ENCODE measurements around the gene SYT5. TPM values are rescaled to one million over a fixed set of nuclear protein-coding genes. Genes with fewer than 3 reads are reported as not detected.

The SYT5 gene
- total RNA-seq, 1 donor from 2014 or later = 0.17 TPM

GRCh38 chr19:55223291-55224037, 43.4 kb upstream of the SYT5 start:
- Histone ChIP-seq H3K36me3 (ENCODE audit: control insufficient read depth, insufficient read depth, low read length) (no peaks in the 10 kb centered on the region), H3K27me3 (ENCODE audit: control insufficient read depth, insufficient read depth, low read length) (no peaks in the 10 kb centered on the region), H3K4me3 (ENCODE audit: low read depth, low read length) (no peak overlapping the region)
- no peak for DNase-seq (ENCODE audit: low read depth)
- no peak for TF ChIP-seq CTCF (IDR thresholded peaks at IDR 0.05; ENCODE audit: insufficient read depth, low read length, poor library complexity, severe bottlenecking)

GRCh38 chr19:55220525-55220924, 40.4 kb upstream of the SYT5 start:
- no peak for TF ChIP-seq CTCF (IDR thresholded peaks at IDR 0.05; ENCODE audit: insufficient read depth, low read length, poor library complexity, severe bottlenecking)
- Histone ChIP-seq H3K4me3 (ENCODE audit: low read depth, low read length) (no peak overlapping the region), H3K27me3 (ENCODE audit: control insufficient read depth, insufficient read depth, low read length) (no peaks in the 10 kb centered on the region), H3K36me3 (ENCODE audit: control insufficient read depth, insufficient read depth, low read length) (no peaks in the 10 kb centered on the region)
- DNase-seq (ENCODE audit: low read depth) = no peak

GRCh38 chr19:55216461-55217198, 36.5 kb upstream of the SYT5 start:
- H3K4me3 ChIP-seq (ENCODE audit: low read depth, low read length) = peak overlapping the region; percentile 37
- H3K27me3 ChIP-seq (ENCODE audit: control insufficient read depth, insufficient read depth, low read length) = no peaks in the 10 kb centered on the region
- peak; percentile 99 for DNase-seq (ENCODE audit: low read depth)
- H3K36me3 ChIP-seq (ENCODE audit: control insufficient read depth, insufficient read depth, low read length) = no peaks in the 10 kb centered on the region
- no peak for TF ChIP-seq CTCF (IDR thresholded peaks at IDR 0.05; ENCODE audit: insufficient read depth, low read length, poor library complexity, severe bottlenecking)

GRCh38 chr19:55213547-55213946, 33.5 kb upstream of the SYT5 start:
- TF ChIP-seq CTCF (IDR thresholded peaks at IDR 0.05; ENCODE audit: insufficient read depth, low read length, poor library complexity, severe bottlenecking) = no peak
- H3K4me3 ChIP-seq (ENCODE audit: low read depth, low read length) = no peak overlapping the region
- no peaks in the 10 kb centered on the region for H3K27me3 ChIP-seq (ENCODE audit: control insufficient read depth, insufficient read depth, low read length)
- DNase-seq (ENCODE audit: low read depth) = no peak
- H3K36me3 ChIP-seq (ENCODE audit: control insufficient read depth, insufficient read depth, low read length) = no peaks in the 10 kb centered on the region

GRCh38 chr19:55212447-55212846, 32.4 kb upstream of the SYT5 start:
- Histone ChIP-seq H3K4me3 (ENCODE audit: low read depth, low read length) (no peak overlapping the region), H3K36me3 (ENCODE audit: control insufficient read depth, insufficient read depth, low read length) (no peaks in the 10 kb centered on the region), H3K27me3 (ENCODE audit: control insufficient read depth, insufficient read depth, low read length) (no peaks in the 10 kb centered on the region)
- no peak for TF ChIP-seq CTCF (IDR thresholded peaks at IDR 0.05; ENCODE audit: insufficient read depth, low read length, poor library complexity, severe bottlenecking)
- DNase-seq (ENCODE audit: low read depth) = no peak
